ENCODE measurements around the gene ID2. TPM values are rescaled to one million over a fixed set of nuclear protein-coding genes. Genes with fewer than 3 reads are reported as not detected.

ID2 gene
- total RNA-seq, 1 experiment from 2014 or later = 112 TPM

GRCh38 chr2:8663997-8664396 lies 17.9 kb upstream of the ID2 start:
- no peaks in the 10 kb centered on the region for H3K9me2 ChIP-seq (ENCODE audit: insufficient read depth)
- peaks cover 10 to 26% of the 10 kb centered on the region in 2 experiments for H3K4me1 ChIP-seq (ENCODE audit: control insufficient read depth in 1 of 2, insufficient read depth in 2 of 2, low read length in 2 of 2)
- H3K27ac ChIP-seq (ENCODE audit: low read depth, low read length) = no peak overlapping the region
- H3K4me3 ChIP-seq (replicated peaks in 1 of 2; ENCODE audit: low read depth in 1 of 2, low read length in 2 of 2) = no peak overlapping the region
- H4K20me1 ChIP-seq (ENCODE audit: insufficient read depth) = no peaks in the 10 kb centered on the region
- intact Hi-C loops (cut with micrococcal nuclease) = loop anchor here (2.0 kb wide), 1 partner anchor 15 kb away; no protein-coding TSS in a partner anchor
- DNase-seq (ENCODE audit: low read depth, low spot score) (no peak), ATAC-seq (no peak)
- no TSS peak for BruUV-seq (replicated peaks)
- H3K9ac ChIP-seq (ENCODE audit: low read length) = no peak overlapping the region
- H3K4me2 ChIP-seq (ENCODE audit: low read length) = no peak overlapping the region
- H3K79me2 ChIP-seq (ENCODE audit: insufficient read depth, low read length) = no peaks in the 10 kb centered on the region
- H3K9me3 ChIP-seq (ENCODE audit: control insufficient read depth in 1 of 2, insufficient read depth in 1 of 2, low read depth in 1 of 2, low read length in 2 of 2) = 0 out of 4 replicates have a peak, but pooled peaks cover 0 to 3% of the 10 kb centered on the region in 2 experiments
- ChIA-PET POLR2A (no interaction called here), RAD21 (ENCODE audit: low non-redundant PET in 1 of 2, low total read pairs in 2 of 2, uncharacterized antibody in 2 of 2, unreplicated experiment in 2 of 2) (no interaction called here), CTCF (no interaction called here)
- no peak overlapping the region for H2AFZ ChIP-seq (ENCODE audit: low read depth, low read length, poor library complexity, severe bottlenecking)
- H3K27me3 ChIP-seq (ENCODE audit: insufficient read depth, low read length) = no peaks in the 10 kb centered on the region
- no peaks in the 10 kb centered on the region for H3K36me3 ChIP-seq (ENCODE audit: control insufficient read depth in 1 of 2, insufficient read depth in 2 of 2, low read length in 2 of 2)
- TF ChIP-seq RAD21 (IDR thresholded peaks at IDR 0.05; ENCODE audit: low read depth) (no peak), ELF1 (IDR thresholded peaks at IDR 0.05; ENCODE audit: borderline replicate concordance, low read depth) (no peak), EZH2 (IDR thresholded peaks at IDR 0.05) (no peak), YY1 (IDR thresholded peaks at IDR 0.05; ENCODE audit: extremely low read depth, insufficient replicate concordance, low read depth, low read length) (no peak), POLR2AphosphoS5 (IDR thresholded peaks at IDR 0.05; ENCODE audit: low read depth, low read length) (no peak), SRF (IDR thresholded peaks at IDR 0.05; ENCODE audit: low read depth) (no peak), EZH2phosphoT487 (IDR thresholded peaks at IDR 0.05; ENCODE audit: borderline replicate concordance) (no peak), REST (IDR thresholded peaks at IDR 0.05; ENCODE audit: low read depth) (no peak), POLR2A (IDR thresholded peaks at IDR 0.05; ENCODE audit: borderline replicate concordance, extremely low read depth, insufficient read depth, insufficient read length) (no peak), CBX3 (IDR thresholded peaks at IDR 0.05; ENCODE audit: low read depth) (no peak), TCF7L2 (IDR thresholded peaks at IDR 0.05; ENCODE audit: borderline replicate concordance, extremely low read depth, insufficient read depth, insufficient read length) (no peak)
- TF ChIP-seq, protein P1, sequence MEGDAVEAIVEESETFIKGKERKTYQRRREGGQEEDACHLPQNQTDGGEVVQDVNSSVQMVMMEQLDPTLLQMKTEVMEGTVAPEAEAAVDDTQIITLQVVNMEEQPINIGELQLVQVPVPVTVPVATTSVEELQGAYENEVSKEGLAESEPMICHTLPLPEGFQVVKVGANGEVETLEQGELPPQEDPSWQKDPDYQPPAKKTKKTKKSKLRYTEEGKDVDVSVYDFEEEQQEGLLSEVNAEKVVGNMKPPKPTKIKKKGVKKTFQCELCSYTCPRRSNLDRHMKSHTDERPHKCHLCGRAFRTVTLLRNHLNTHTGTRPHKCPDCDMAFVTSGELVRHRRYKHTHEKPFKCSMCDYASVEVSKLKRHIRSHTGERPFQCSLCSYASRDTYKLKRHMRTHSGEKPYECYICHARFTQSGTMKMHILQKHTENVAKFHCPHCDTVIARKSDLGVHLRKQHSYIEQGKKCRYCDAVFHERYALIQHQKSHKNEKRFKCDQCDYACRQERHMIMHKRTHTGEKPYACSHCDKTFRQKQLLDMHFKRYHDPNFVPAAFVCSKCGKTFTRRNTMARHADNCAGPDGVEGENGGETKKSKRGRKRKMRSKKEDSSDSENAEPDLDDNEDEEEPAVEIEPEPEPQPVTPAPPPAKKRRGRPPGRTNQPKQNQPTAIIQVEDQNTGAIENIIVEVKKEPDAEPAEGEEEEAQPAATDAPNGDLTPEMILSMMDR (IDR thresholded peaks at IDR 0.05 in 2 of 3, conservative IDR thresholded peaks at IDR 0.05 in 1 of 3; ENCODE audit: borderline replicate concordance in 1 of 3, insufficient read depth in 1 of 3, low read depth in 2 of 3, low read length in 2 of 3) = no peak
- TF ChIP-seq, protein P2, sequence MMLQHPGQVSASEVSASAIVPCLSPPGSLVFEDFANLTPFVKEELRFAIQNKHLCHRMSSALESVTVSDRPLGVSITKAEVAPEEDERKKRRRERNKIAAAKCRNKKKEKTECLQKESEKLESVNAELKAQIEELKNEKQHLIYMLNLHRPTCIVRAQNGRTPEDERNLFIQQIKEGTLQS (IDR thresholded peaks at IDR 0.05) = no peak
